Measurements from ENCODE around the gene G2E3. TPM values are rescaled to one million over a fixed set of nuclear protein-coding genes. Genes with fewer than 3 reads are reported as not detected.
"Not testable (repeated sequence)": the region's sequence is repeated elsewhere in the genome, so short reads cannot be mapped to it uniquely, and the experiment has no call there.

G2E3 gene
- total RNA-seq, 2 donors from 2014 or later = 31.6 to 37.0 TPM

DNA sequence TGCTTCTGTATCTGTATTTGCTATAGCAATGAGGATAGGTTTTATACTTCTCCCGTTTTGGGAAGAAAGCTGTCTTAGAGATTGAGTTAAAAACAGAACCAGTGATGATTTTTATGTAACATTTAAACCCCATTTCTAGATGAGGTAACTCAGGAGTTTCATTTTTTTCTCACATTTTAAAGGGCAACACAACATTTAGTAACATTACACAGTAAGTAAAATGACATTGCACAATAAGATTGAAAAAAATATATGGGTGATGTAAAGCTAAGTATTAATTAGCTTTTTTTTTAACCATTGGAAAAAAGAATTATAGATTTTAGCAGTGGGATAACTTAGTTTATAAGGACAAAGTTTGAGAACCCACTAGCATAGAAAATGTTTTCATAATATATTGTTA lies 38.0 kb downstream of the G2E3 start:
- Mint-ChIP-seq H3K9me3 (no peaks in the 10 kb centered on the region), H3K27ac (no peak overlapping the region), H3K4me1 (ENCODE audit: low read depth) (no peaks in the 10 kb centered on the region), H3K36me3 (ENCODE audit: insufficient read depth in 2 of 2) (peaks cover 3 to 9% of the 10 kb centered on the region in 2 donors), H3K27me3 (ENCODE audit: low read depth) (no peaks in the 10 kb centered on the region), H3K4me3 (no peak overlapping the region)
- no peak for DNase-seq
- no peak for ATAC-seq (replicated peaks in 1 of 2)

DNA sequence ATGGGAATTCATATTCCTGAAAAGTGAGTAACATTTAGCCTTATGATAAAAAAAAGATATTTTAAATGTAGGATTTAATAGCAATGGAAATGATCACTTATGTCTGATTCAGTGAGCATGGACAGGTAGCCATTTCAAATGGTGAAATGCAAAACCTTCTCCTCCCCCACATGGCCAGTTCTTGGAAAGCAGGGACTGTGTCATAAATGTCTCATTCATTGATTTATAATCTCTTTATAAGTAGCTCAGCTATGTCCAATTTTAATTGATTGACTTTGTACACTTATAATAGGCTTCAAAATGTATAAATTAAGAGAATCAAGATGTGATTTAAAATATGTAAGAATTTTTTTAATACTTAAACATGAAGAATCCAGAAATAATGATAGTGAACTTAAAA lies 38.5 kb downstream of the G2E3 start:
- peaks cover 3 to 9% of the 10 kb centered on the region in 2 donors for H3K36me3 Mint-ChIP-seq (ENCODE audit: insufficient read depth in 2 of 2)
- H3K4me3 Mint-ChIP-seq = no peak overlapping the region
- DNase-seq (no peak), ATAC-seq (replicated peaks in 1 of 2) (no peak)
- no peak overlapping the region for H3K27ac Mint-ChIP-seq
- no peaks in the 10 kb centered on the region for H3K27me3 Mint-ChIP-seq (ENCODE audit: low read depth)
- no peaks in the 10 kb centered on the region for H3K9me3 Mint-ChIP-seq
- no peaks in the 10 kb centered on the region for H3K4me1 Mint-ChIP-seq (ENCODE audit: low read depth)

DNA sequence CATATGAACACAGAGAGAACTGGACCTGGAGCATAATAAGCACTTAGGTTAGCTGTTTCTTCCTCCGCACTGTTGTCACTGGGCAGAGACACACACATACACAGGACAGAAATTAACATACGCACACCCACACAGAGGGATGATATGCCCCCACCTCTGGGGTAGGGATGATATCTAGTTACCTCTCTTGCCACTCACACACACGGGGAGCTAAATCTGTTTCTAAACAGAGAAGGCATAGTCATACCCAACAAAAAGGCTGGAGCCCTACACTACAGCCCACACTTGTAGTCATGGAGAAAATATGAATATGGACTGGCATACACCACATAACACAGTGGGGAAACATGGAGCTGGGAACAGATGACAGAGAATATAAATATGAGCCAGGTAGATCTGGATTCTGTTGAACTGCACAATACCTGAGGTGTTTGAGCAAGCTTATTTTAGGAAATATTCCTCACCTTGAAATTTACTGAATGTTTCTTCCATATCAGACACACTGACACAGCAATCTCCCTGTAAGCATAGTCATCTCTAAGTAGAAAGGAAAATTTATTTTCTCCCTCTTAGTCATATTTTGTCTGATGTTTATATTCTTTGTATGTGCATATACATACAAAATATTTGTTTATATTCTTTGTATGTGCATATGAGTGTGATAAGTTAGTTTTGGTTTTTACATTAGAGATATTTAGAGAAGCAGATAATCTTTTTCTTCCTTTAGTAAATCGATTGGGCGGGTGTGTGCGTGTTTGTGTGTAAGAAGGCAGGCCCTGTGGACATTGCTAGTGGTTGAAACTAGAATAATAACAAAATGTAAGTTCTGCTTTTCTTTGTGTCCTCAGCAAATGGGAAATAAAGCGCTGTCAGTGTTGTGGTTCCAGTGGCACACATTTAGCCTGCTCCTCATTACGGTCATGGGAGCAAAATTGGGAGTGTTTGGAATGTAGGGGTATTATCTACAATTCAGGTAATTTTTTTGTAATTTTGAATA lies 42.3 kb downstream of the G2E3 start:
- no peaks in the 10 kb centered on the region for H3K27me3 Mint-ChIP-seq (ENCODE audit: low read depth)
- DNase-seq = no peak
- no peaks in the 10 kb centered on the region for H3K4me1 Mint-ChIP-seq (ENCODE audit: low read depth)
- H3K9me3 Mint-ChIP-seq = no peaks in the 10 kb centered on the region
- H3K4me3 Mint-ChIP-seq = no peak overlapping the region
- peaks cover 3 to 10% of the 10 kb centered on the region in 2 donors for H3K36me3 Mint-ChIP-seq (ENCODE audit: insufficient read depth in 2 of 2)
- peak overlapping the region; percentile 35 for H3K27ac Mint-ChIP-seq
- ATAC-seq (replicated peaks in 1 of 2) = no peak

DNA sequence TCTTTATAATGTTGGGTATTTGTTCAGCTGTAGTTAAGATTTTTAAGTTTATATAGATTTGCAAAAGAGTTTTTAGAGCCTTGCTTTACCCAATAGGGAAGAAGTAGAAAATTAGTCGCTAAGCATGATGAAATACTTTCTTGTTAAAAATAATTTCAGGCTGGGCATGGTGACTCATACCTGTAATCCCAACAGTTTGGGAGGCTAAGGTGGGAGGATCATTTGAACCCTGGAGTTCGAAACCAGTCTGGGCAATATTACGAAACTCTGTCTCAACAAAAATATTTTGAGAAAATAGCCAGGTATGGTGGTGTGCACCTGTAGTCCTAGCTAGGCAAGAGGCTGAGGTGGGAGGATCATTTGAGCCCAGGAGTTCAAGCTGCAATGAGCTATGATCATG lies 44.4 kb downstream of the G2E3 start:
- ATAC-seq (replicated peaks in 1 of 2) (no peak), DNase-seq (no peak)
- Mint-ChIP-seq H3K9me3 (no peaks in the 10 kb centered on the region), H3K27ac (no peak overlapping the region), H3K36me3 (ENCODE audit: insufficient read depth in 2 of 2) (peaks cover 3 to 8% of the 10 kb centered on the region in 2 donors), H3K4me1 (ENCODE audit: low read depth) (no peaks in the 10 kb centered on the region), H3K27me3 (ENCODE audit: low read depth) (no peaks in the 10 kb centered on the region), H3K4me3 (no peak overlapping the region)

DNA sequence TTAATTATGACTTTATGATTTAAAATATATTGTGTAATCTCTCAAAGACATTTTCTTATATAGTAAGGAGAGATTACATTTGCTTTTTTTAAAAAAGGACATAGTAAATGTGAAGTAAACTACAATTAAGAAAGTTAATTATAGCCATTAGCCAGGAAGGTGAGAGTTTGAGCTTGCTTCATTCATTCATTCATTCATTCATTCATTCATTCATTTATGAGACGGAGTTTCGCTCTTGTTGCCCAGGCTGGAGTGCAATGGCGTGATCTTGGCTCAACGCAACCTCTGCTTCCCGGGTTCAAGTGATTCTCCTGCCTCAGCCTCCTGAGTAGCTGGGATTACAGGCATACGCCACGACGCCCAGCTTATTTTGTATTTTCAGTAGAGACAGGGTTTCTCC lies 45.7 kb downstream of the G2E3 start:
- not testable (repeated sequence) for H3K36me3 Mint-ChIP-seq (ENCODE audit: insufficient read depth in 2 of 2); H3K27ac Mint-ChIP-seq; DNase-seq; ATAC-seq (replicated peaks in 1 of 2); H3K4me1 Mint-ChIP-seq (ENCODE audit: low read depth); H3K27me3 Mint-ChIP-seq (ENCODE audit: low read depth); H3K4me3 Mint-ChIP-seq; H3K9me3 Mint-ChIP-seq

DNA sequence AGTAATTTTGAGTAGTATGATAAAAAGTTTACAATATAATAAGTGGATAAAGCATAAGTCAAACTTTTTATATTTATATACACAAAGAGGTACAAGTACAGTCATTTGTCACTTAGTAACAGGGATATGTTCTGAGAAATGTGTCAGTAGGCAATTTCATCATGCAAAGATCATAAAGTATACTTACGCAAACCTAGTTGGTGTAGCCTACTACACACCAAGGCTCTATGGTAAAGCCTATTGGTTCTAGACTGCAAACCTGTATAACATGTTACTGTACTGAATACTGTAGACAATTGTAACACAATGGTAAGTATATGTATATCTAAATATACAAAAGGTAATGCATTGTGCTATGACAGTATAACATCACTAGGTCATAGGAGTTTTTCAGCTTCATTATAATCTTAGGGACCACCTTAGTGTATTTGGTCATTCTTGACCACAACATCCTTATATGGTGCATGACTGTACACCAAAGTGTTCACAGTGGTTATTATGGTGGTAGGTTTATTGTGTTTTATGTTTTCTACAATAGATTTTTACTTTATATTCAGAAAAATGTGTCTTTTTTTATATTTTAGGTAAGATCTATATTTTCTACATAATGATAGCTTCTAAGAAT lies 48.3 kb downstream of the G2E3 start:
- no peaks in the 10 kb centered on the region for H3K9me3 Mint-ChIP-seq
- no peak overlapping the region for H3K27ac Mint-ChIP-seq
- H3K4me3 Mint-ChIP-seq = no peak overlapping the region
- H3K4me1 Mint-ChIP-seq (ENCODE audit: low read depth) = no peaks in the 10 kb centered on the region
- DNase-seq (no peak), ATAC-seq (replicated peaks in 1 of 2) (peak; percentile 61 to 65)
- no peaks in the 10 kb centered on the region for H3K27me3 Mint-ChIP-seq (ENCODE audit: low read depth)
- peaks cover 4 to 5% of the 10 kb centered on the region in 2 donors for H3K36me3 Mint-ChIP-seq (ENCODE audit: insufficient read depth in 2 of 2)

DNA sequence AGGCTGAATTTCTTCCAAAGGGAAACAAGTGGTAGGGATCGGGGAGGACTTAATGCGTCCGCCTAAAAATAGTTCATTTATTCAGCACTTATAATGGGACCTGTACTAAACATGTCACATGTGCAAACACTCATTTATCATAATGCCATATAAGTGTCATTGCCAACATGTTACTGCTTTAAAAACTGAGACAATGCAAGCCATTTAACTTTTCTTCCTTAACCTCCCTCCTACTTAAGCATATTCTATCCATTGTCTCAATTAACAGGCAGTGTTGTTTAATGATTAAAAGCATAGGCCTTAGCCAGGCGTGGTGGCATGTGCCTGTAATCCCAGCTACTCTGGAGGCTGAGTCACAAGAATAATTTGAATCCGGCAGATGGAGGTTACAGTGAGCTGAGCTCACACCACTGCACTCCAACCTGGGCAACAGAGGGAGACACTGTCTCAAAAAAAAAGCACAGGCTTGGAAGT lies 49.6 kb downstream of the G2E3 start:
- no peaks in the 10 kb centered on the region for H3K4me1 Mint-ChIP-seq (ENCODE audit: low read depth)
- no peak overlapping the region for H3K4me3 Mint-ChIP-seq
- no peak overlapping the region for H3K27ac Mint-ChIP-seq
- ATAC-seq (replicated peaks in 1 of 2) (no peak), DNase-seq (no peak)
- peaks cover 5% of the 10 kb centered on the region in 2 donors for H3K36me3 Mint-ChIP-seq (ENCODE audit: insufficient read depth in 2 of 2)
- H3K9me3 Mint-ChIP-seq = no peaks in the 10 kb centered on the region
- H3K27me3 Mint-ChIP-seq (ENCODE audit: low read depth) = no peaks in the 10 kb centered on the region

DNA sequence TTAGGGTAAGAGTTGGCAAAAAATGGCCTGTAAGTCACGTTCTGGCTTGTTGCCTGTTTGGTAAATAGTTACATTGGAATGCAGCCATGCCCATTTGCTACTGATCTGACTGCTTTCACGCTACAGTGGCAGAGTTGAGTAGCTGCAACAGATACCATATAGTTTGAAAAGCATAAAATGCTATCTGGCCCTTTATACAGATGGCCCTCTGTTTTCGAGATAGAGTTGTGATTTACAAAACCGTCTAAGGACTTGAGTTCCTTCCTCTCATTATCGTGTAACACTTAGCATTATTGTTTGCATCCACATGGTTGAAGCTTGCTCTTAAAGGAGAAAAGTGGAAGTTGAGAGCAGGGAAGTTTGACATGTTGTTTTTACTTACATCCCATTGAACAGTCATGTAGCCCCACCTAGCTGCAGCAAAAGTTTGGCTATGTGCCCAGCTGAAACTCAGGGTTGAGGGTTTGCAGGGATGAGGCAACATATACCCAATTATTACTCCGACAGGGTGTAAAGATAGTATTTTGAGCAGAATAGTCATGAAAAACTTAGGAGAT lies 51.9 kb downstream of the G2E3 start:
- peak in 1 of 2 donors; percentile 7 for ATAC-seq (replicated peaks in 1 of 2)
- Mint-ChIP-seq H3K36me3 (ENCODE audit: insufficient read depth in 2 of 2) (peaks cover 3 to 8% of the 10 kb centered on the region in 2 donors), H3K4me1 (ENCODE audit: low read depth) (no peaks in the 10 kb centered on the region), H3K27ac (peak overlapping the region; percentile 56), H3K9me3 (no peaks in the 10 kb centered on the region), H3K4me3 (no peak overlapping the region), H3K27me3 (ENCODE audit: low read depth) (no peaks in the 10 kb centered on the region)
- peak in 1 of 2 donors; percentile 16 for DNase-seq

DNA sequence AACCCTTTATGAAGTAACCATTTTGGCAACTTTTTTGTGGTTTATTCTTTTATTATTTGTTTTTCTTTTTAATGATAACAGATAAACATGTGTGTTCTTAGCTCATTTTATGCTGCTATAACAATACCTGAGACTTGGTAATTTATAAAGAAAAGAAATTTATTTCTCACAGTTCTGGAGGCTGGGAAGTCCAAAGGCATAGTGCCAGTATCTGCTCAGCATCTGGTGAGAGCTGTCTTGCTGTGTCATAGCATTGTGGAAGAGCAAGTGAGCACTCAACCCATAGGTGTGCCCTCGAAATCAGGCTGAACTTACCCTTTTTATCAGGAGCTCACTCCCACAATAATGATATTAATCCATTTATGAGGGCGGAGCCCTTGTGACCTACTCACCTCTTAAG lies 55.2 kb downstream of the G2E3 start:
- no peaks in the 10 kb centered on the region for H3K4me1 Mint-ChIP-seq (ENCODE audit: low read depth)
- H3K4me3 Mint-ChIP-seq = no peak overlapping the region
- DNase-seq (no peak), ATAC-seq (replicated peaks in 1 of 2) (no peak)
- no peak overlapping the region for H3K27ac Mint-ChIP-seq
- H3K27me3 Mint-ChIP-seq (ENCODE audit: low read depth) = no peaks in the 10 kb centered on the region
- H3K36me3 Mint-ChIP-seq (ENCODE audit: insufficient read depth in 2 of 2) = peaks cover 2 to 8% of the 10 kb centered on the region in 2 donors
- no peaks in the 10 kb centered on the region for H3K9me3 Mint-ChIP-seq

DNA sequence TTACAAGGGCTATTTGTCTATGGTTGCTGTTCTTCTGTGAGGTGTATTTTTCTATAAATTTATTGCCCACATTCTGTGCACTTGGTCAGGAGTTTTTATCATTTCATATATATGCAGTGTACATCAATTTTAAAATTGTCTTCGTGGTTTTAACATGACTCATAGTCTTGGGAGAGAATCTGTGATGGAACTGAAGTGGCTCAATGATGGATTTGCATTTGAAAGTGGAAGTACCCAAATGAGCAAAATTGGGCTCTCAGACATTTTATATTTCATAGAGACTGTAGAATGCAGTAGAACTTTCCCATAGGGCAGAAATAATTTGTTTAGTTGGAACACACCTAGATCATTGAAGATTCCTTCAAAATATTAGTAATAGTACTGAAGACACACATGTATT lies 61.2 kb downstream of the G2E3 start:
- peak overlapping the region; percentile 28 for H3K27ac Mint-ChIP-seq
- H3K4me1 Mint-ChIP-seq (ENCODE audit: low read depth) = peaks cover 35% of the 10 kb centered on the region
- H3K9me3 Mint-ChIP-seq = no peaks in the 10 kb centered on the region
- ATAC-seq (replicated peaks in 1 of 2) (peak; percentile 28 to 32), DNase-seq (no peak)
- H3K4me3 Mint-ChIP-seq = peak overlapping the region; percentile 63 to 84
- H3K36me3 Mint-ChIP-seq (ENCODE audit: insufficient read depth in 2 of 2) = peaks cover 0 to 5% of the 10 kb centered on the region in 2 donors
- no peaks in the 10 kb centered on the region for H3K27me3 Mint-ChIP-seq (ENCODE audit: low read depth)

DNA sequence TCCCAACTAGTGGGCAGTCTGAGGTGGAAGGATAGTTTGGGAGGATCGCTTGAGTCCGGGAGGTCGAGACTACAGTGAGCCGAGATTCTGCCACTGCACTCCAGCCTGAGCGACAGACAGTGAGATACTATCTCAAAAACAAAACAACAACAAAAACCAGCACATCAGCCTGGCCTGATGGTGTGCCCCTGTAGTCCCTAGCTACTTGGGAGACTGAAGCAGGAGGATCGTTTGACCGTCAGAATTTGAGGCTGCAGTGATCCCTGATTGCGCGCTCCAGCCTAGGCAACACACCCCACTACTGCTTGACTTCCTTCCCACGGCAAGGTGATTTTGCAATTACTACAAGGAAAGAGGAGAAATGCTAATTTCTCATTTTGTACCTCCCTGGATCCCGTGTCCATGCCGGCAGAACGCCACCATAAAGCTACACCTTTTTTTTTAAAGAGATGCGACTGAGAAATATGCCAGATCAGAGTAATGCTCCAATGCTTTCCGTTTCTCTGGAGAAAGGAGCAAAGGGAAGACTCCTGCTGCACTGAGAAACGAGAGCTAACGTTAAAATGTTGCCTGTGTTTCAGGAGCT lies 62.5 kb downstream of the G2E3 start:
- peaks cover 35% of the 10 kb centered on the region for H3K4me1 Mint-ChIP-seq (ENCODE audit: low read depth)
- peak overlapping the region; percentile 88 to 94 for H3K4me3 Mint-ChIP-seq
- peaks cover 0 to 5% of the 10 kb centered on the region in 2 donors for H3K36me3 Mint-ChIP-seq (ENCODE audit: insufficient read depth in 2 of 2)
- peak; percentile 4 to 13 for ATAC-seq (replicated peaks in 1 of 2)
- peak overlapping the region; percentile 86 for H3K27ac Mint-ChIP-seq
- peak; percentile 4 to 10 for DNase-seq
- H3K9me3 Mint-ChIP-seq = no peaks in the 10 kb centered on the region
- no peaks in the 10 kb centered on the region for H3K27me3 Mint-ChIP-seq (ENCODE audit: low read depth)

DNA sequence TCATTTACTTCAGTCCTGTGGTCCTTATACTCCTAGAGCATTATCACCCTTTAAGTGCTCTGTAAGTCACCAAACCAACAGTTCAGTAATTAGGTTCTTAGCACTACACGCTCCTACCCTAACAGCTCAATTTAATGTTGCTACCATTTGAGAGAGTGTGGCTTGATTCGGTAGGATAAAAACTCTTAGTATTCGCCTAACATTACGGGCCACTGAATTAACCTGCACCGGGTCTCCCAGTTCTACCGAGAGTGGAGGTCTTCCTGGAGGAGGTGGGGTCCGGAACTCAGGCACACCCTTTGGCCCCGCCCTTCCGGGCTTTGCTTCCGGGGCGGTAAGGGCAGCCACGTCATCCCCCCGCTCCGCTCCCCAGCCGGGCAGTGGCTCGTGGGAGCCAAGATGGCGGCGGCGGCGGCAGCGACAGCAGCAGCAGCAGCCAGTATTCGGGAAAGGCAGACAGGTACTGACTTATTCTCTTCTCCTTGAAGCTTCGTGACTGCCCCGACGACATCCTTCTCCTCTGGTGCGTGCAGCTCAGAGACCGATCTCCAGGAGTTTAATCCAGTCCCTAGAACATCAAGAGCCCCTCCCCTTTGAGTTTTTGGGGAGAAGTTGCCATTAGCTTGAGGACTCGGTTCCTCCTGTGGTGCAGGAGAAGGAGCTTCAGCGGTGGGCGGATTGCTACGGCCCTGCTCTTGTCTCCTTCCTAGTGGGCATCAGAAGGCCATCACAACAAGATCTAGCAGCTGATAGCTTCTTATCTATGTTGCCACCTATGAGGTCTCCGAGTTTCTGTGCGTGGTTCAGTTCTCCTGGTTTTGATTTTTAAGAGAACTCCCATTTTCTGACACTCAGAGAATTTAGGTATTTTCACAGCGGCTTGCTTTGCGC lies 63.2 kb downstream of the G2E3 start, which contains the start of gene SCFD1:
Gene SCFD1 (plus strand): TSS at position 380 of the 891 bp plus-strand sequence. CDS start 20 bp downstream, at position 400.
- H3K27me3 Mint-ChIP-seq (ENCODE audit: low read depth) = no peaks in the 10 kb centered on the region
- H3K4me1 Mint-ChIP-seq (ENCODE audit: low read depth) = peaks cover 35% of the 10 kb centered on the region
- H3K9me3 Mint-ChIP-seq = no peaks in the 10 kb centered on the region
- peak within 1 kb of the TSS; percentile 88 to 94 for H3K4me3 Mint-ChIP-seq
- H3K36me3 Mint-ChIP-seq (ENCODE audit: insufficient read depth in 2 of 2) = peaks cover 0 to 5% of the 10 kb centered on the region in 2 donors
- H3K27ac Mint-ChIP-seq = peak within 1 kb of the TSS; percentile 86
- ATAC-seq (replicated peaks in 1 of 2) (peak; percentile 98 to 99), DNase-seq (peak; percentile 95 to 96)
